Lower leg skin (tissue), 3 donors: Measurements from ENCODE around the gene AKAP12.

Source experiments
- POLR2A ChIP-seq, 2 donors: fragments of 450-650 bp; IDR thresholded peaks; one replicate each; pipeline ENCODE4 v1.6.1; 2016 to 2017; ENCODE audit warnings: antibody characterized with exemption in 2 of 2, mild to moderate bottlenecking in 1 of 2, moderate library complexity in 1 of 2
- TF ChIP-seq, protein P1 (sequence below), 3 donors: fragments of 450-650 bp; IDR thresholded peaks; one replicate each; pipeline ENCODE4 v1.5.1; 2016; ENCODE audit warnings: antibody characterized with exemption in 3 of 3, mild to moderate bottlenecking in 3 of 3, moderate library complexity in 2 of 3

DNA sequence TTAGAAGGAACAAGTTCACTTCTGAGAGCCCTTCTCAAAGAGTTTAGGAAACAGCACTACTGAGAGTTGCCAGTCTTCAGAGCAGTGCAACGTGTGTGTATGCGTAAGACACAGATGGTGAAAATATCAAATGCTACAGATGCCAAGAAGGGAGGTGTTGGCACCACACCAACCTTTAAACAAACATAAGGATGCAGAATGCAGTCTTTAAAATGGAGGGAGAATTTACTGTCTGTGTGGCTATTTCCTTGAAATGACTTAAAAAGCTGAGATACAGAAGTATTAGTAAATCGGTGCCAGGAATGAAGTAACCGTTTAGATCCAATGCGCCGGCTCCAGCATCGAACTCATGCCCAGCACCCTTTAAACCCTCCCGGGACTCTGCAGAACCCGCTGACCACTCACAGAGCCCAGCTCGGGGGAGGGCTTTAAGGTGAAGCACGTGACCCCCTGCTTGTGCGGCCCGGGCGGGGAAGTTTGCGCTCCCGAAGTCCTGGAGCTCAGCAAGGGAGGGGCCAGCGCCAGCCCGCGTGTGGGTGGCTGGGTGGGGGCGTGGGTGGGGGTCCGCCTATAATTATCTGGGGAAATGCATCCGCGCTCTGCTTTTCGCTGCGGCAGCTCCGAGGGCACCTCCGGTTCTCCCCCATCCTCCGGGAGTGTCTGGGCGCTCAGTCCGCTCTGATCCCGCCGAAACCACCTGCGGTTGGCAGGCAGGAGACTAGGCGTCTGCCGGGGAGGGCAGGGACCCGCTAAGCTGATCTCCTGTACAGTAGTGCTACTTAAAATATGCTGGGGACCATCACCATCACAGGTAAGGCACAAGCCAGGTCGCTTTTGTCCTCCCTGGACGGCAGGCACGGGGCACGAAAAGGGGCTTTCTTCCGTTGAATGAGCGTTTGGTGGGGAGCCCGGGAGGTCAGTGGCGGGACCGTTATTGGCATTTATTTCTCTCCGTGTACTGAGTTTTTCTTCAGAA lies 85.6 kb downstream of the AKAP12 start:
- no peak for TF ChIP-seq POLR2A (IDR thresholded peaks at IDR 0.05)
- TF ChIP-seq, protein P1, sequence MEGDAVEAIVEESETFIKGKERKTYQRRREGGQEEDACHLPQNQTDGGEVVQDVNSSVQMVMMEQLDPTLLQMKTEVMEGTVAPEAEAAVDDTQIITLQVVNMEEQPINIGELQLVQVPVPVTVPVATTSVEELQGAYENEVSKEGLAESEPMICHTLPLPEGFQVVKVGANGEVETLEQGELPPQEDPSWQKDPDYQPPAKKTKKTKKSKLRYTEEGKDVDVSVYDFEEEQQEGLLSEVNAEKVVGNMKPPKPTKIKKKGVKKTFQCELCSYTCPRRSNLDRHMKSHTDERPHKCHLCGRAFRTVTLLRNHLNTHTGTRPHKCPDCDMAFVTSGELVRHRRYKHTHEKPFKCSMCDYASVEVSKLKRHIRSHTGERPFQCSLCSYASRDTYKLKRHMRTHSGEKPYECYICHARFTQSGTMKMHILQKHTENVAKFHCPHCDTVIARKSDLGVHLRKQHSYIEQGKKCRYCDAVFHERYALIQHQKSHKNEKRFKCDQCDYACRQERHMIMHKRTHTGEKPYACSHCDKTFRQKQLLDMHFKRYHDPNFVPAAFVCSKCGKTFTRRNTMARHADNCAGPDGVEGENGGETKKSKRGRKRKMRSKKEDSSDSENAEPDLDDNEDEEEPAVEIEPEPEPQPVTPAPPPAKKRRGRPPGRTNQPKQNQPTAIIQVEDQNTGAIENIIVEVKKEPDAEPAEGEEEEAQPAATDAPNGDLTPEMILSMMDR (IDR thresholded peaks at IDR 0.05) = no peak
